C4-2B (cell line): ENCODE measurements around the gene PLEKHA5.
"Not testable (repeated sequence)": the region's sequence is repeated elsewhere in the genome, so short reads cannot be mapped to it uniquely, and the experiment has no call there.

Experiments
- H3K27ac ChIP-seq: fragments of 450-650 bp; 2 replicates; pipeline ENCODE4 v1.5.1; 2017
- CTCF ChIP-seq: fragments of 450-650 bp; conservative IDR thresholded peaks from 2 replicates; pipeline ENCODE4 v1.5.1; 2017; ENCODE audit warnings: mild to moderate bottlenecking
- ZFX ChIP-seq: fragments of 450-650 bp; IDR thresholded peaks from 2 replicates; pipeline ENCODE4 v1.6.1; 2017

PLEKHA5 gene

GRCh38 chr12:19129486-19130223, at the start of gene PLEKHA5:
Gene PLEKHA5, plus strand, starts transcription at chr12:19129733. Its CDS starts 67 bp downstream, at chr12:19129800.
- H3K27ac ChIP-seq = peak within 1 kb of the TSS; percentile 96

GRCh38 chr12:19080918-19081317, 48.6 kb upstream of the PLEKHA5 start:
- no peak overlapping the region for H3K27ac ChIP-seq
- TF ChIP-seq CTCF (no peak), ZFX (no peak)

More at GRCh38 chr12:19129486-19130223, at the start of gene PLEKHA5:
- TF ChIP-seq CTCF (peak; percentile 31), ZFX (peak; percentile 56)

- H3K27ac ChIP-seq = no peak overlapping the region
- TF ChIP-seq ZFX (no peak), CTCF (no peak)
Observed at GRCh38 chr12:19082365-19082911, 47.1 kb upstream of the PLEKHA5 start.

GRCh38 chr12:19084547-19084946, 45.0 kb upstream of the PLEKHA5 start:
- no peak overlapping the region for H3K27ac ChIP-seq
- TF ChIP-seq CTCF = no peak

GRCh38 chr12:19085090-19085489, 44.4 kb upstream of the PLEKHA5 start:
- H3K27ac ChIP-seq = no peak overlapping the region
- no peak for TF ChIP-seq ZFX
- no peak for TF ChIP-seq CTCF

GRCh38 chr12:19088606-19089005, 40.9 kb upstream of the PLEKHA5 start:
- TF ChIP-seq CTCF = no peak
- TF ChIP-seq ZFX = no peak
- H3K27ac ChIP-seq = no peak overlapping the region

- H3K27ac ChIP-seq = not testable (repeated sequence)
Observed at GRCh38 chr12:19092482-19092881, 37.1 kb upstream of the PLEKHA5 start.

GRCh38 chr12:19093218-19093617, 36.3 kb upstream of the PLEKHA5 start:
- TF ChIP-seq CTCF = no peak
- TF ChIP-seq ZFX = no peak
- no peak overlapping the region for H3K27ac ChIP-seq
